H1 (cell line): ENCODE results near the gene IRF8. TPM values are rescaled to one million over a fixed set of nuclear protein-coding genes. Genes with fewer than 3 reads are reported as not detected.

Experiments
- EZH2 ChIP-seq: fragments of 200-600 bp; sonication (generic); IDR thresholded peaks from 2 replicates; pipeline ENCODE4 v1.7.1; 2012; ENCODE audit warnings: low read depth, mild to moderate bottlenecking, moderate library complexity, low read length, inconsistent platforms; ENCODE audit not compliant: severe bottlenecking
- RBBP5 ChIP-seq: IDR thresholded peaks from 2 replicates; pipeline ENCODE4 v1.7.1; 2012; ENCODE audit warnings: low read depth, mild to moderate bottlenecking, inconsistent platforms, low read length, moderate library complexity, borderline replicate concordance
- RFX5 ChIP-seq: IDR thresholded peaks from 2 replicates; pipeline ENCODE4 v1.6.1; 2011; ENCODE audit warnings: low read depth, low read length, improper control_type of control experiment, borderline replicate concordance
- SP2 ChIP-seq: IDR thresholded peaks from 2 replicates; pipeline ENCODE4 v1.6.1; 2012; ENCODE audit warnings: mild to moderate bottlenecking, low read length, inconsistent platforms
- polyA plus RNA-seq, 7 experiments: library from polyadenylated mRNA; depleted of rRNA in 3 of 7; stranded (reverse) in 5 of 7; unstranded in 2 of 7; fragments of >200 nt in 5 of 7; fragments of 200-250 nt in 2 of 7; gene quantifications; 1 replicate in 5 of 7; 2 replicates in 1 of 7; 4 replicates in 1 of 7; pipeline versions ENCODE4 v1.2.1 to v1.2.3, GENCODE V29; 2011 to 2013; ENCODE audit warnings: missing spikeins in 2 of 7, mixed read lengths in 2 of 7
- total RNA-seq: library from RNA; stranded (reverse); fragmentation: NEBNext Ultra II Directional; extraction: Animal tissue kit (Norgen Biotek cat#: 25700); gene quantifications from 2 replicates; pipeline ENCODE4 v1.2.1, GENCODE V29; 2021
- TF ChIP-seq, protein P1 (sequence below): IDR thresholded peaks from 2 replicates; pipeline ENCODE4 v1.6.1; 2011; ENCODE audit warnings: low read depth, mild to moderate bottlenecking, low read length; ENCODE audit not compliant: insufficient read depth

Gene IRF8
- total and polyA plus RNA-seq, 2 of the 8 experiments (the other 6 are each of a cell fraction or from before 2014, with no cell fraction given), result 0.35 to 2.0 TPM

GRCh38 chr16:85967111-85967510 is 68.1 kb downstream of the IRF8 start (continued):
- TF ChIP-seq EZH2, result no peak
- TF ChIP-seq, protein P1, sequence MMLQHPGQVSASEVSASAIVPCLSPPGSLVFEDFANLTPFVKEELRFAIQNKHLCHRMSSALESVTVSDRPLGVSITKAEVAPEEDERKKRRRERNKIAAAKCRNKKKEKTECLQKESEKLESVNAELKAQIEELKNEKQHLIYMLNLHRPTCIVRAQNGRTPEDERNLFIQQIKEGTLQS, result no peak
- TF ChIP-seq RFX5, result no peak
- no peak for TF ChIP-seq RBBP5
- TF ChIP-seq SP2, result no peak
